ENCODE results near the gene IFI44L.

Gene IFI44L

DNA sequence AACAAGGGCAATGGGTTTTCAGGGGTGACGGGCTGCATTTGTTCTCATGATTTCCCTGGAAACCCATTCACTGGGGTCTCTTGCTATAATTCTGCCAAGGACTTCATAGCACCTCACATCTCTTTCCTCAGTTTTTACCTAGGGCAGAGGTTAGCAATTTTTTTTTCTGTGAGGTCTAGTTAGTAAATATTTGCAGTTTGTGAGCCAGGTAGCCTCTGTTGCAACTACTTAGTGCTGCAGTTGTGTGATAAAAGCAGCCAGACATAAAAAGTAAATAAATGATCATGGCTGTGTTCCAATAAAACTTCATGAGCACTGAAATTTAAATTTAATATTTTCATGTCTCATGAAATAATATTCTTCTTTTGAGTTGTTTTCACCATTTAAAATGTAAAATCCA is 67.1 kb downstream of the IFI44L start:
- no peak for DNase-seq (ENCODE audit: low read depth in 2 of 3, low spot score in 2 of 3)

DNA sequence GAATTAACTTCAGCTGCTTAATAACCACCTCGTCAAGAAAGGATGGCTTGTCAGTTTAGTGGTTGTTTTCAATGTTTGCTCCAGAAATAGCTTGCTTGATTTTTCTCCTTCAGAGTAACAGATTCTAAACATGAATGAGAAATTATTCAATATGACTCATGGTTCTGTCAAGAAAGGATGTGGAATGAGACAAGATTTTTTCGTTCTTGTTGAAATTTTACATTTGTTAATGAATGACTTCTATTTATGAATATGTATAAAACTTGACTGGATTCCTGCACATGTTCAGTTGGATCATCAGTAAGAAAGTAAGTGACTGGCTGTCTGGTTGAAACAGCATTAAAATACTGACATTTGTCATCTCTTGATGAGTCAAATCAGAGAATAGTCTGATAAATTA is 67.7 kb downstream of the IFI44L start:
- no peak for DNase-seq (ENCODE audit: low read depth in 2 of 3, low spot score in 2 of 3)

DNA sequence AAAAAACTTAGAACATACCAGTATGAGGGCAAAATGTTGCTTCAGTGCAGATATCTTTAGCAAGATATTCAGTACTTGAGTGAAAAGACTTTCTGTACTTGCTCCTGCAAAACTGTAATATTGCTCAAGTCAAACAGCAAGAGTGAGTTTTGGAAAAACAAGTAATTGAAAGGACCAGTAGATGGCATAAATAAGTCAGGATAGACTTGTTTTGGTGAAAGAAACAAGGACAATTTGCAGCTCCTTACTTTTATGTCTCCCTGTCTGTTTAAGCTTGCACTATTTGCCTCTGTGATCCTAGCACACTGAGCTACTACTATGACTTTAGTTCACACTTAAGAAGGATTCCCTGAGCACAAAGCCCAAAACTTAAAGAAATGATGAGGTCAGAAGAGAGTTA is 68.4 kb downstream of the IFI44L start:
- no peak for DNase-seq (ENCODE audit: low read depth in 2 of 3, low spot score in 2 of 3)

DNA sequence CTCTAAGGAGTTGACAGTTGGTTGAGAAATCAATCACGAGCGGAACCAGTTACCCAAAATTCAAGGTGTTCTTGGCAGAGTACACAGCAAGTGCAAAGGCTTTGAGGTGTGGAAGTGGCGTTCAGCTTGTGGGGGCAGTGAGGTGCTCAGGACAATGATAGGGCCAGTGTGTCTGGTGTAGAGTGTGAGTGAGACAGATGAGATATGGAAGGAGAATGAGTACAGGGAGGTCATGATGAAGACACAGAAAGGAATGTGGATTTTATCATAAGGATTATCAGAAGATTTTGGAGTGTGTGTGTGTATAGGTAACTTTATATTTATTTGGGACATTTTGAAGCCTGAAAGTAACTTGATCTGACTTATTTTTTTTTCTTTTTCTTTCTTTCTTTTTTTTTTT is 70.3 kb downstream of the IFI44L start:
- DNase-seq (ENCODE audit: low read depth in 2 of 3, low spot score in 2 of 3): no peak

DNA sequence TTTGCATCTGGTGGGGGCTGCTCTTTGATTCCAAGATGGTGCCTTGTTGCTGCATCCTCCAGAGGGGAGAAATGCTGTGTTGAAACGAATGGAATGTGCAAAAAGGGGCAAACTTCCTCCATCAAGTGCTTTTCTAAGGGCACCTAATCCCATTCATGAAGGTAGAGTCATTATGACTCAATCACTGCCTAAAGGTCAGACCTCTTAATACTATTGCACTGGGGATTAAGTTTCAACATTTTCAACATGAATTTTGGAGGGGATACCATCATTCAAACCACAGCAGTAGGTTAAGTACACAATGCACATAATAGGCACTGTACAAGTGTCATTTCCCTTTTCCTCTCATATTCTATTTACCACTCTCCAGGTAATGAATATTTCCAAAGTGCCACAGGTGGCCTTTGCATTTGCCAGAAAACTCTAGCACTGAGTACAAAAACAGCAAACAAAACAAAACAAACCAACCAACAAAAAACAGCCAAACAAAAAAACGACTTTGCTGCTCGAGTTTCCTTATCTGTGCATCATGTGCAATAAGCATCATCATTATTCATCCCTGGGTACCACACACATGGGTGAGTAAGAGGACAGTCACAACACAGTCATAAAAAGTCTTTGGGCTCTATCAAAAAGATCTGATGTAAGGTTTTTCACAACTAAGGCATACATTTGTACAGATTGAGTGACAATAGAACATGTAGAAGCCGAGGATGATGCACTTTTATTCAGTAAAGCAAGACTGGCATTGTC is 71.9 kb downstream of the IFI44L start:
- no peak for DNase-seq (ENCODE audit: low read depth in 2 of 3, low spot score in 2 of 3)
